ENCODE results near the gene FDXACB1.

FDXACB1 gene

GRCh38 chr11:111922803-111923202 lies 43.8 kb upstream of the FDXACB1 start:
- H3K4me3 ChIP-seq (ENCODE audit: low read depth, low read length), result no peak overlapping the region
- TF ChIP-seq, protein P1, sequence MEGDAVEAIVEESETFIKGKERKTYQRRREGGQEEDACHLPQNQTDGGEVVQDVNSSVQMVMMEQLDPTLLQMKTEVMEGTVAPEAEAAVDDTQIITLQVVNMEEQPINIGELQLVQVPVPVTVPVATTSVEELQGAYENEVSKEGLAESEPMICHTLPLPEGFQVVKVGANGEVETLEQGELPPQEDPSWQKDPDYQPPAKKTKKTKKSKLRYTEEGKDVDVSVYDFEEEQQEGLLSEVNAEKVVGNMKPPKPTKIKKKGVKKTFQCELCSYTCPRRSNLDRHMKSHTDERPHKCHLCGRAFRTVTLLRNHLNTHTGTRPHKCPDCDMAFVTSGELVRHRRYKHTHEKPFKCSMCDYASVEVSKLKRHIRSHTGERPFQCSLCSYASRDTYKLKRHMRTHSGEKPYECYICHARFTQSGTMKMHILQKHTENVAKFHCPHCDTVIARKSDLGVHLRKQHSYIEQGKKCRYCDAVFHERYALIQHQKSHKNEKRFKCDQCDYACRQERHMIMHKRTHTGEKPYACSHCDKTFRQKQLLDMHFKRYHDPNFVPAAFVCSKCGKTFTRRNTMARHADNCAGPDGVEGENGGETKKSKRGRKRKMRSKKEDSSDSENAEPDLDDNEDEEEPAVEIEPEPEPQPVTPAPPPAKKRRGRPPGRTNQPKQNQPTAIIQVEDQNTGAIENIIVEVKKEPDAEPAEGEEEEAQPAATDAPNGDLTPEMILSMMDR (IDR thresholded peaks at IDR 0.05; ENCODE audit: control insufficient read depth, extremely low read depth, insufficient read depth), result no peak
- no peak for DNase-seq (ENCODE audit: low read depth)

GRCh38 chr11:111921541-111922230 lies 42.7 kb upstream of the FDXACB1 start:
- H3K4me3 ChIP-seq (ENCODE audit: low read depth, low read length), result no peak overlapping the region
- TF ChIP-seq, protein P1 (IDR thresholded peaks at IDR 0.05; ENCODE audit: control insufficient read depth, extremely low read depth, insufficient read depth), result no peak
- DNase-seq (ENCODE audit: low read depth), result no peak

GRCh38 chr11:111920908-111921307 lies 41.9 kb upstream of the FDXACB1 start:
- TF ChIP-seq, protein P1 (IDR thresholded peaks at IDR 0.05; ENCODE audit: control insufficient read depth, extremely low read depth, insufficient read depth), result no peak
- no peak overlapping the region for H3K4me3 ChIP-seq (ENCODE audit: low read depth, low read length)
- DNase-seq (ENCODE audit: low read depth), result no peak

GRCh38 chr11:111918390-111919256 lies 39.7 kb upstream of the FDXACB1 start, which contains the start of gene C11orf52:
TSS of gene C11orf52 (plus strand) at chr11:111918913. CDS start at chr11:111918973, 60 bp downstream.
- DNase-seq (ENCODE audit: low read depth), result peak; percentile 97
- TF ChIP-seq, protein P1 (IDR thresholded peaks at IDR 0.05; ENCODE audit: control insufficient read depth, extremely low read depth, insufficient read depth), result no peak
- peak within 1 kb of the TSS; percentile 52 for H3K4me3 ChIP-seq (ENCODE audit: low read depth, low read length)

- TF ChIP-seq, protein P1 (IDR thresholded peaks at IDR 0.05; ENCODE audit: control insufficient read depth, extremely low read depth, insufficient read depth), result no peak
- H3K4me3 ChIP-seq (ENCODE audit: low read depth, low read length), result no peak overlapping the region
- DNase-seq (ENCODE audit: low read depth), result no peak
Observed at GRCh38 chr11:111917788-111918187, 38.8 kb upstream of the FDXACB1 start.

- no peak overlapping the region for H3K4me3 ChIP-seq (ENCODE audit: low read depth, low read length)
- no peak for DNase-seq (ENCODE audit: low read depth)
- TF ChIP-seq, protein P1 (IDR thresholded peaks at IDR 0.05; ENCODE audit: control insufficient read depth, extremely low read depth, insufficient read depth), result no peak
Observed at GRCh38 chr11:111917312-111917711, 38.3 kb upstream of the FDXACB1 start.
